Liver (tissue), 9 donors: Measurements from ENCODE around the gene NT5C2. TPM values are rescaled to one million over a fixed set of nuclear protein-coding genes. Genes with fewer than 3 reads are reported as not detected.
"Not testable (repeated sequence)": the region's sequence is repeated elsewhere in the genome, so short reads cannot be mapped to it uniquely, and the experiment has no call there.

Source experiments
- DNase-seq: peaks from one replicate; pipeline ENCODE4 v3.0.0-alpha.2; 2017; ENCODE audit warnings: low spot score
- H3K27ac ChIP-seq, 2 donors: one replicate each; pipeline ENCODE4 v1.7.0; 2013; ENCODE audit warnings: inconsistent platforms in 2 of 2, low read length in 2 of 2, control low read depth in 1 of 2, low read depth in 1 of 2, mild to moderate bottlenecking in 1 of 2
- H3K27me3 ChIP-seq, 4 donors: one replicate each; pipeline versions ENCODE4 v1.6.1 to v1.7.0; 2013; ENCODE audit warnings: low read length in 3 of 4, inconsistent platforms in 1 of 4, mild to moderate bottlenecking in 1 of 4, moderate library complexity in 1 of 4; ENCODE audit not compliant: control insufficient read depth in 4 of 4, insufficient read depth in 4 of 4
- H3K36me3 ChIP-seq, 4 donors: one replicate each; pipeline versions ENCODE4 v1.6.1 to v1.7.0; 2013; ENCODE audit warnings: low read length in 3 of 4, mild to moderate bottlenecking in 3 of 4, low read depth in 1 of 4, moderate library complexity in 1 of 4; ENCODE audit not compliant: control insufficient read depth in 4 of 4, insufficient read depth in 3 of 4
- H3K4me1 ChIP-seq, 4 donors: one replicate each; pipeline versions ENCODE4 v1.6.1 to v1.7.0; 2013; ENCODE audit warnings: low read length in 3 of 4, mild to moderate bottlenecking in 3 of 4, moderate library complexity in 1 of 4; ENCODE audit not compliant: control insufficient read depth in 4 of 4, insufficient read depth in 4 of 4
- H3K4me3 ChIP-seq, 3 donors: one replicate each; pipeline versions ENCODE4 v1.6.1 to v1.7.0; 2013; ENCODE audit warnings: low read length in 3 of 3, control low read depth in 1 of 3, low read depth in 1 of 3, mild to moderate bottlenecking in 1 of 3
- H3K9ac ChIP-seq, 2 donors: one replicate each; pipeline ENCODE4 v1.7.0; 2013; ENCODE audit warnings: low read length in 2 of 2, mild to moderate bottlenecking in 2 of 2, moderate library complexity in 2 of 2, control low read depth in 1 of 2, low read depth in 1 of 2
- H3K9me3 ChIP-seq, 4 donors: one replicate each; pipeline versions ENCODE4 v1.6.1 to v1.7.0; 2013; ENCODE audit warnings: low read length in 3 of 4; ENCODE audit not compliant: control insufficient read depth in 4 of 4
- CTCF ChIP-seq: fragments of 150-350 bp; IDR thresholded peaks from 2 replicates; pipeline ENCODE4 v1.5.1; 2017; ENCODE audit warnings: improper control_type of control experiment, low read depth, low read length; ENCODE audit not compliant: missing input control
- EGR1 ChIP-seq, 2 donors: IDR thresholded peaks; 2 replicates each; pipeline ENCODE4 v1.6.1; 2016 to 2018; ENCODE audit warnings: antibody characterized with exemption in 2 of 2, low read depth in 2 of 2
- FOXA1 ChIP-seq: IDR thresholded peaks from 2 replicates; pipeline ENCODE4 v1.6.1; 2016; ENCODE audit warnings: antibody characterized with exemption
- FOXA2 ChIP-seq: IDR thresholded peaks from 2 replicates; pipeline ENCODE4 v1.6.1; 2016; ENCODE audit warnings: antibody characterized with exemption
- GABPA ChIP-seq, 2 donors: IDR thresholded peaks in 1 of 2; conservative IDR thresholded peaks in 1 of 2; 2 replicates each; pipeline ENCODE4 v1.6.1; 2016; ENCODE audit warnings: antibody characterized with exemption in 2 of 2, mild to moderate bottlenecking in 1 of 2, moderate library complexity in 1 of 2
- MAX ChIP-seq: IDR thresholded peaks from 2 replicates; pipeline ENCODE4 v1.6.1; 2016; ENCODE audit warnings: antibody characterized with exemption
- NR2F2 ChIP-seq: IDR thresholded peaks from 2 replicates; pipeline ENCODE4 v1.6.1; 2016; ENCODE audit warnings: antibody characterized with exemption
- RAD21 ChIP-seq, 2 donors: IDR thresholded peaks; 2 replicates each; pipeline ENCODE4 v1.6.1; 2016; ENCODE audit warnings: antibody characterized with exemption in 2 of 2, mild to moderate bottlenecking in 2 of 2
- RXRA ChIP-seq, 2 donors: IDR thresholded peaks; 2 replicates each; pipeline ENCODE4 v1.6.1; 2017 to 2018; ENCODE audit warnings: antibody characterized with exemption in 2 of 2, mild to moderate bottlenecking in 1 of 2
- TAF1 ChIP-seq: conservative IDR thresholded peaks from 2 replicates; pipeline ENCODE4 v1.6.1; 2016; ENCODE audit warnings: antibody characterized with exemption, mild to moderate bottlenecking
- YY1 ChIP-seq: IDR thresholded peaks from 2 replicates; pipeline ENCODE4 v1.6.1; 2016; ENCODE audit warnings: antibody characterized with exemption, mild to moderate bottlenecking
- WGBS: extraction: QIAGEN DNeasy Blood & Tissue Kit; methylation state at CpG from one replicate; pipeline ENCODE4 v1.1.7; 2013; 5-methylcytosine and 5-hydroxymethylcytosine counted together
- polyA plus RNA-seq, 2 donors: library from polyadenylated mRNA; stranded (reverse) in 1 of 2; unstranded in 1 of 2; fragments of 200-250 nt in 1 of 2; fragments of >200 nt in 1 of 2; fragmentation: Nextera tagmentation in 1 of 2; extraction: Ambion mirVana in 1 of 2; gene quantifications; one replicate each; pipeline versions ENCODE4 v1.2.1 to v1.2.3, GENCODE V29; 2013 to 2015
- total RNA-seq, 2 donors: library from RNA; depleted of rRNA; stranded (reverse); fragments of >200 nt; gene quantifications; one replicate each; pipeline ENCODE4 v1.2.3, GENCODE V29; 2014
- donor health status: healthy.
- donor health status: healthy.
- donor health status: healthy.
- donor health status: healthy.
- donor health status: healthy.

Gene NT5C2
- total and polyA plus RNA-seq, 4 donors, result 14.4 to 65.3 (median 33.0) TPM

GRCh38 chr10:103188853-103189252 lies 4.2 kb downstream of the NT5C2 start (continued):
- no peak for TF ChIP-seq MAX
- no peak for TF ChIP-seq EGR1 (IDR thresholded peaks at IDR 0.05; ENCODE audit: low read depth in 2 of 2)
- TF ChIP-seq NR2F2, result no peak

GRCh38 chr10:103186128-103186527 lies 6.9 kb downstream of the NT5C2 start:
- H3K4me1 ChIP-seq, result peaks cover 7 to 11% (median 8%) of the 10 kb centered on the region in 4 donors
- H3K27ac ChIP-seq, result no peak overlapping the region
- H3K9ac ChIP-seq, result no peak overlapping the region
- DNase-seq, result no peak
- no peaks in the 10 kb centered on the region for H3K27me3 ChIP-seq
- 75% methylated on average over 6 of the region's 6 CpGs for WGBS
- H3K9me3 ChIP-seq, result no peaks in the 10 kb centered on the region
- TF ChIP-seq CTCF (no peak), FOXA2 (no peak), RXRA (IDR thresholded peaks at IDR 0.05) (no peak), GABPA (IDR thresholded peaks at IDR 0.05 in 1 of 2, conservative IDR thresholded peaks at IDR 0.05 in 1 of 2) (no peak)
- H3K36me3 ChIP-seq, result peaks cover 0 to 4% (median 2%) of the 10 kb centered on the region in 4 donors
- H3K4me3 ChIP-seq, result no peak overlapping the region

GRCh38 chr10:103184615-103185014 lies 8.5 kb downstream of the NT5C2 start:
- H3K9me3 ChIP-seq, result no peaks in the 10 kb centered on the region
- 64% methylated on average over 3 of the region's 3 CpGs for WGBS
- H3K36me3 ChIP-seq, result peaks cover 1 to 11% (median 6%) of the 10 kb centered on the region in 4 donors
- H3K27ac ChIP-seq, result no peak overlapping the region
- peaks cover 0 to 9% (median 0%) of the 10 kb centered on the region in 4 donors for H3K4me1 ChIP-seq
- H3K9ac ChIP-seq, result no peak overlapping the region
- TF ChIP-seq FOXA1 (no peak), TAF1 (no peak), YY1 (no peak)
- DNase-seq, result no peak
- no peaks in the 10 kb centered on the region for H3K27me3 ChIP-seq
- H3K4me3 ChIP-seq, result no peak overlapping the region

GRCh38 chr10:103183991-103184451 lies 9.1 kb downstream of the NT5C2 start:
- H3K36me3 ChIP-seq, result peaks cover 1 to 16% (median 6%) of the 10 kb centered on the region in 4 donors
- H3K9ac ChIP-seq, H3K4me3 ChIP-seq, DNase-seq, H3K27ac ChIP-seq, H3K4me1 ChIP-seq, H3K9me3 ChIP-seq, H3K27me3 ChIP-seq: not testable (repeated sequence)
- 87% methylated on average over 12 of the region's 12 CpGs for WGBS

- no peak for DNase-seq
- 80% methylated on average over 4 of the region's 4 CpGs for WGBS
- peaks cover 0 to 4% (median 0%) of the 10 kb centered on the region in 4 donors for H3K4me1 ChIP-seq
- TF ChIP-seq RAD21 (IDR thresholded peaks at IDR 0.05) (peak in 1 of 2 donors; percentile 16), FOXA1 (no peak)
- H3K27ac ChIP-seq, result peak overlapping the region in 1 of 2 donors; percentile 35
- no peaks in the 10 kb centered on the region for H3K27me3 ChIP-seq
- no peak overlapping the region for H3K4me3 ChIP-seq
- H3K9me3 ChIP-seq, result no peaks in the 10 kb centered on the region
- no peak overlapping the region for H3K9ac ChIP-seq
- H3K36me3 ChIP-seq, result peaks cover 2 to 16% (median 9%) of the 10 kb centered on the region in 4 donors
Observed at GRCh38 chr10:103181244-103181643, 11.8 kb downstream of the NT5C2 start.
